Astrocyte (in vitro differentiated cells and primary cell): ENCODE results near the gene CAVIN2. TPM values are rescaled to one million over a fixed set of nuclear protein-coding genes. Genes with fewer than 3 reads are reported as not detected.

Experiments used
- DNase-seq: peaks from one replicate; pipeline ENCODE4 v3.0.0-alpha.2; 2010; ENCODE audit warnings: low read depth
- FAIRE-seq: peaks from 2 replicates; lab custom pipeline; 2011; peaks lifted over from hg19 to GRCh38; lab: Jason Lieb, UNC
- H2AFZ ChIP-seq: 2 replicates; pipeline ENCODE4 v1.6.0; 2012; ENCODE audit warnings: low read depth, low read length, inconsistent platforms
- H3K27ac ChIP-seq: 2 replicates; pipeline ENCODE4 v1.5.1; 2011; ENCODE audit warnings: low read depth, low read length, inconsistent platforms
- H3K27me3 ChIP-seq: 2 replicates; pipeline ENCODE4 v1.6.0; 2011; ENCODE audit warnings: low read length, inconsistent platforms; ENCODE audit not compliant: insufficient read depth
- H3K36me3 ChIP-seq: 2 replicates; pipeline ENCODE4 v1.5.1; 2011; ENCODE audit warnings: low read length, inconsistent platforms; ENCODE audit not compliant: insufficient read depth
- H3K4me1 ChIP-seq: 2 replicates; pipeline ENCODE4 v1.5.1; 2011; ENCODE audit warnings: low read length, inconsistent platforms; ENCODE audit not compliant: insufficient read depth
- H3K4me2 ChIP-seq: 2 replicates; pipeline ENCODE4 v1.6.0; 2012; ENCODE audit warnings: low read length, inconsistent platforms
- H3K4me3 ChIP-seq: 2 replicates; pipeline ENCODE4 v1.5.1; 2011; ENCODE audit warnings: low read depth, mild to moderate bottlenecking, low read length, inconsistent platforms; ENCODE audit not compliant: insufficient read depth
- H3K79me2 ChIP-seq: 2 replicates; pipeline ENCODE4 v1.6.0; 2012; ENCODE audit warnings: mild to moderate bottlenecking, low read length, inconsistent platforms; ENCODE audit not compliant: insufficient read depth
- H3K9ac ChIP-seq: 2 replicates; pipeline ENCODE4 v1.6.0; 2012; ENCODE audit warnings: mild to moderate bottlenecking, low read length, inconsistent platforms
- H3K9me3 ChIP-seq: 2 replicates; pipeline ENCODE4 v1.5.1; 2012; ENCODE audit warnings: low read depth, mild to moderate bottlenecking, low read length, inconsistent platforms; ENCODE audit not compliant: insufficient read depth
- H4K20me1 ChIP-seq: 2 replicates; pipeline ENCODE4 v1.6.0; 2012; ENCODE audit warnings: low read length, inconsistent platforms; ENCODE audit not compliant: insufficient read depth
- H3K27ac Mint-ChIP-seq: one replicate; pipeline ENCODE4 v1.8.0; 2021; ENCODE audit warnings: mild to moderate bottlenecking, mixed read lengths; ENCODE audit not compliant: unreplicated experiment
- H3K27me3 Mint-ChIP-seq: one replicate; pipeline ENCODE4 v1.8.0; 2021; ENCODE audit warnings: low read depth, mixed read lengths; ENCODE audit not compliant: unreplicated experiment
- H3K36me3 Mint-ChIP-seq: one replicate; pipeline ENCODE4 v1.8.0; 2021; ENCODE audit warnings: low read depth, mixed read lengths; ENCODE audit not compliant: unreplicated experiment
- H3K4me1 Mint-ChIP-seq: one replicate; pipeline ENCODE4 v1.8.0; 2021; ENCODE audit warnings: low read depth, mixed read lengths; ENCODE audit not compliant: unreplicated experiment
- H3K4me3 Mint-ChIP-seq: one replicate; pipeline ENCODE4 v1.8.0; 2021; ENCODE audit warnings: mild to moderate bottlenecking, moderate library complexity, mixed read lengths; ENCODE audit not compliant: unreplicated experiment
- H3K9me3 Mint-ChIP-seq: one replicate; pipeline ENCODE4 v1.8.0; 2021; ENCODE audit warnings: mild to moderate bottlenecking, mixed read lengths; ENCODE audit not compliant: unreplicated experiment
- CTCF ChIP-seq: IDR thresholded peaks from 2 replicates; pipeline ENCODE4 v1.5.1; 2011; ENCODE audit warnings: low read depth, mild to moderate bottlenecking, inconsistent platforms, low read length, moderate library complexity; ENCODE audit not compliant: insufficient read depth
- EZH2 ChIP-seq: IDR thresholded peaks from 2 replicates; pipeline ENCODE4 v1.6.1; 2012; ENCODE audit warnings: mild to moderate bottlenecking, low read length, inconsistent platforms; ENCODE audit not compliant: insufficient read depth
- total RNA-seq: library from RNA; stranded (reverse); gene quantifications from 2 replicates; pipeline ENCODE4 v1.2.1, GENCODE V29; 2021

CAVIN2 gene
- total RNA-seq, 1 donor from 2014 or later = 2.8 TPM

- no peaks in the 10 kb centered on the region for H3K36me3 ChIP-seq
- DNase-seq = no peak
- H4K20me1 ChIP-seq = no peaks in the 10 kb centered on the region
- no peaks in the 10 kb centered on the region for H3K79me2 ChIP-seq
- peaks cover 2% of the 10 kb centered on the region for H3K9me3 Mint-ChIP-seq
- peaks cover 10% of the 10 kb centered on the region for H3K4me1 Mint-ChIP-seq
- no peaks in the 10 kb centered on the region for H3K27me3 ChIP-seq
- no peaks in the 10 kb centered on the region for H3K27me3 Mint-ChIP-seq
- no peaks in the 10 kb centered on the region for H3K9me3 ChIP-seq
- no peak overlapping the region for H3K9ac ChIP-seq
- no peak overlapping the region for H3K4me3 ChIP-seq
- H3K4me2 ChIP-seq = no peak overlapping the region
- no peak overlapping the region for H3K27ac Mint-ChIP-seq
- no peak for FAIRE-seq
- H3K4me3 Mint-ChIP-seq = no peak overlapping the region
- H3K4me1 ChIP-seq = peaks cover 5% of the 10 kb centered on the region
- H3K27ac ChIP-seq = no peak overlapping the region
- peaks cover 4% of the 10 kb centered on the region for H3K36me3 Mint-ChIP-seq
- H2AFZ ChIP-seq = no peak overlapping the region
- no peak for TF ChIP-seq CTCF
- TF ChIP-seq EZH2 = no peak
Observed at GRCh38 chr2:191832668-191833067, 14.2 kb downstream of the CAVIN2 start.

GRCh38 chr2:191831410-191831994, 15.4 kb downstream of the CAVIN2 start:
- DNase-seq (no peak), FAIRE-seq (no peak)
- Histone ChIP-seq H4K20me1 (no peaks in the 10 kb centered on the region), H3K9ac (no peak overlapping the region), H3K27ac (no peak overlapping the region), H3K4me2 (no peak overlapping the region), H2AFZ (no peak overlapping the region), H3K27me3 (no peaks in the 10 kb centered on the region), H3K36me3 (no peaks in the 10 kb centered on the region), H3K4me3 (no peak overlapping the region), H3K79me2 (no peaks in the 10 kb centered on the region), H3K4me1 (peaks cover 5% of the 10 kb centered on the region), H3K9me3 (no peaks in the 10 kb centered on the region)
- H3K9me3 Mint-ChIP-seq = peaks cover 2% of the 10 kb centered on the region
- H3K4me1 Mint-ChIP-seq = peaks cover 7% of the 10 kb centered on the region
- H3K4me3 Mint-ChIP-seq = no peak overlapping the region
- H3K36me3 Mint-ChIP-seq = peaks cover 4% of the 10 kb centered on the region
- TF ChIP-seq EZH2 = no peak
- TF ChIP-seq CTCF = no peak
- H3K27ac Mint-ChIP-seq = no peak overlapping the region
- H3K27me3 Mint-ChIP-seq = no peaks in the 10 kb centered on the region

GRCh38 chr2:191824398-191824797, 22.5 kb downstream of the CAVIN2 start:
- Histone ChIP-seq H3K4me2 (no peak overlapping the region), H3K4me1 (no peaks in the 10 kb centered on the region), H3K27ac (no peak overlapping the region), H2AFZ (no peak overlapping the region), H4K20me1 (no peaks in the 10 kb centered on the region), H3K9me3 (no peaks in the 10 kb centered on the region), H3K9ac (no peak overlapping the region), H3K79me2 (no peaks in the 10 kb centered on the region), H3K4me3 (no peak overlapping the region), H3K27me3 (no peaks in the 10 kb centered on the region), H3K36me3 (no peaks in the 10 kb centered on the region)
- Mint-ChIP-seq H3K27me3 (no peaks in the 10 kb centered on the region), H3K9me3 (peaks cover 3% of the 10 kb centered on the region), H3K4me1 (no peaks in the 10 kb centered on the region), H3K36me3 (no peaks in the 10 kb centered on the region), H3K4me3 (no peak overlapping the region), H3K27ac (no peak overlapping the region)
- peak; percentile 10 for DNase-seq
- no peak for FAIRE-seq
- TF ChIP-seq EZH2 (no peak), CTCF (no peak)
